Activated CD8-positive, alpha-beta T cell treated with anti-CD3 and anti-CD28 coated beads, Interleukin-2, amount 10 ng/mL, durations not matched to agents 7 days and 5 days (primary cell): ENCODE data around the gene ANKMY2. TPM values are rescaled to one million over a fixed set of nuclear protein-coding genes. Genes with fewer than 3 reads are reported as not detected.

Source experiments
- ATAC-seq: fragments of 150-1000 bp; cut with Tn5 transposase; one replicate; pipeline ENCODE4 v1.10.0; 2021; ENCODE audit warnings: moderate library complexity
- CTCF ChIA-PET: fragments of 350-600 bp; sonication (Branson Sonifier 250); formaldehyde crosslinking; loops from one replicate; lab custom pipeline; 2021; ENCODE audit warnings: antibody characterized with exemption; lab: Charles Lee
- POLR2A ChIA-PET: fragments of 350-600 bp; sonication (Branson Sonifier 250); formaldehyde crosslinking; loops from one replicate; lab custom pipeline; 2021; ENCODE audit warnings: antibody characterized with exemption; lab: Charles Lee
- DNase-seq: peaks from one replicate; pipeline ENCODE4 v3.0.0-alpha.2; 2020
- H3K27ac Mint-ChIP-seq: one replicate; pipeline ENCODE4 v1.8.0; 2021; ENCODE audit warnings: mild to moderate bottlenecking, mixed read lengths
- H3K27me3 Mint-ChIP-seq: one replicate; pipeline ENCODE4 v1.8.0; 2021; ENCODE audit warnings: low read depth, mixed read lengths
- H3K36me3 Mint-ChIP-seq: one replicate; pipeline ENCODE4 v1.8.0; 2021; ENCODE audit warnings: low read depth, mixed read lengths
- H3K4me1 Mint-ChIP-seq: one replicate; pipeline ENCODE4 v1.8.0; 2021; ENCODE audit warnings: low read depth, mixed read lengths
- H3K4me3 Mint-ChIP-seq: one replicate; pipeline ENCODE4 v1.8.0; 2021; ENCODE audit warnings: mild to moderate bottlenecking, mixed read lengths
- H3K9me3 Mint-ChIP-seq: one replicate; pipeline ENCODE4 v1.8.0; 2022; ENCODE audit warnings: mixed read lengths; ENCODE audit not compliant: insufficient read depth
- total RNA-seq, 2 experiments: library from RNA; stranded (reverse); gene quantifications; one replicate each; pipeline ENCODE4 v1.2.3, GENCODE V29; 2021

ANKMY2 gene
- total RNA-seq, 2 experiments from 2014 or later, result 14.3 to 14.5 TPM

DNA sequence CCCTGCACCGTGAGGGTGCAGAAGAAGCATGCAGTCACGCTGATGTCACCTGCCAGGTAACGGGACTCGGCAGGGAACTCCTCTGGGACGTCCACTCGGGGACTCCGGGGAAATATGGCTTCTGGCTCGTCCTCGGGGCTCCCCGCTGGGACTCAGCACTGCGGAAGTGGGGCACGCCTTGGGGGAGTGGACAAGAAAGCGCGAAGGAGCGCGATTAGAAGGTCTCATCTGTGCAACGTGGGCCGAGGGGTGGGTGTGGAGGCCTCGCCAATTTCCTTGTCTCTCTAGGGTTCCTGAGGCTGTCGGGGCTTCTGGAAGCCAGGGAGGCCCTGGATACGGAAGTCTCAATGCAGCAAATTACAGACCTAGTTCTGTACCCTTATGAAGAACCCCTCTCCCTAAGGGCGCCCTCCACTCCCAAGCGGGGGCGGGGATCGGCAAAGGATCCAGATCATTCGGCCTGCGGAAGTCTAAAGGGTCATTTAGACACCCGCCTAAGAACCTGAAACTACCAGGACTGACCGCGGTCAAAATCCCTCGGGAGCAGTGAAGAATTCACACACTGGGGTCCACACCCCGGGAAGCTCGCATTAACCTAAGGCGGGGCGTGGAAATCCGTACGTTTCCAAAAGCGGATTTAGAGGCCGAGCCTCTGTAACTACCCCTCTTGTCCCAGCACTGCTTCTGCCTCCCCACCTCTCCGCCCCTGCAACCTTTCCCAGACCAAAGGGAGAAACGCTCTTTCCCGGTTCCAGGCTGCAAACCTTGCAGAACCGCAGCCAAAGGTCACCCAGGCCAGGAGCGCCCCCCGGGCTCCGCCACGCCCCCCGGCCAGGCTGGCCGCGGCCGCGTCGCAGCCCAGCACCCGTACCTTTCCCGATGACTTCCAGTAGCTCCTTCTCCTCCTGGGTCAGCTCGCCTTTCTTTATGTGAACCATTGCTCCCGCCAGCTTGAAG, 640 bp downstream of the ANKMY2 start:
- POLR2A ChIA-PET, result interaction anchor here (0.6 to 3.0 kb wide), 9 partner anchors 13 to 224 kb away, joined by 3 to 19 read pairs (median 4); partner anchors contain the start of gene CRPPA
- ATAC-seq, result peak; percentile 40
- H3K27ac Mint-ChIP-seq, result peak overlapping the region; percentile 98
- H3K36me3 Mint-ChIP-seq, result peaks cover 41% of the 10 kb centered on the region
- no peaks in the 10 kb centered on the region for H3K9me3 Mint-ChIP-seq
- H3K4me3 Mint-ChIP-seq, result peak overlapping the region; percentile 98
- peak; percentile 73 for DNase-seq
- peaks cover 50% of the 10 kb centered on the region for H3K4me1 Mint-ChIP-seq
- H3K27me3 Mint-ChIP-seq, result no peaks in the 10 kb centered on the region
- CTCF ChIA-PET, result interaction anchor here (0.9 to 1.4 kb wide), 3 partner anchors 12 to 80 kb away, joined by 3 to 7 read pairs (median 3); no protein-coding TSS in a partner anchor

DNA sequence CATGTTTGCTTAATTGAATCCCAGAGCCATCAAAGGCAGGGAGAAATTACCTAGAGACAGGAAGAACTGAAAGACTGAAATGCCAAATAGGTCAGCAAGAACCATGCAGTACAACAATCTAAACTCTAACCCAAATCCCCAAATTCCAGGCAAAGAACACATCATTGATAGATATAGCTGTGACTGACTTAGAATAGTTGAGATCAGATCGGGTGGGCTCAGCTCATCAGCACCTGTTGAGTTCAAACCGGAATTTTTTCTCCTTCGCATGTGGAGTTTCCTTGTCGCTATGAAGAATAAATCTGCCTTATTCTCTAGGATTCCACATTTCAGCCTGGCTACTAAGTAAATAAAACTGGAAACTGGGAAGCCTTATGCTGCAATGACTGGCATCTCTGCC, 1.4 kb downstream of the ANKMY2 start:
- Mint-ChIP-seq H3K9me3 (no peaks in the 10 kb centered on the region), H3K27ac (peak overlapping the region; percentile 79), H3K27me3 (no peaks in the 10 kb centered on the region), H3K4me1 (peaks cover 44% of the 10 kb centered on the region), H3K36me3 (peaks cover 35% of the 10 kb centered on the region), H3K4me3 (peak overlapping the region; percentile 98)
- CTCF ChIA-PET, result interaction anchor here (1.0 kb wide), 1 partner anchor 11 kb away, joined by 3 read pairs; no protein-coding TSS in a partner anchor
- POLR2A ChIA-PET, result interaction anchor here (3.0 kb wide), 1 partner anchor 223 kb away, joined by 19 read pairs; the partner anchor contains the start of gene CRPPA
- no peak for ATAC-seq
- DNase-seq, result no peak

DNA sequence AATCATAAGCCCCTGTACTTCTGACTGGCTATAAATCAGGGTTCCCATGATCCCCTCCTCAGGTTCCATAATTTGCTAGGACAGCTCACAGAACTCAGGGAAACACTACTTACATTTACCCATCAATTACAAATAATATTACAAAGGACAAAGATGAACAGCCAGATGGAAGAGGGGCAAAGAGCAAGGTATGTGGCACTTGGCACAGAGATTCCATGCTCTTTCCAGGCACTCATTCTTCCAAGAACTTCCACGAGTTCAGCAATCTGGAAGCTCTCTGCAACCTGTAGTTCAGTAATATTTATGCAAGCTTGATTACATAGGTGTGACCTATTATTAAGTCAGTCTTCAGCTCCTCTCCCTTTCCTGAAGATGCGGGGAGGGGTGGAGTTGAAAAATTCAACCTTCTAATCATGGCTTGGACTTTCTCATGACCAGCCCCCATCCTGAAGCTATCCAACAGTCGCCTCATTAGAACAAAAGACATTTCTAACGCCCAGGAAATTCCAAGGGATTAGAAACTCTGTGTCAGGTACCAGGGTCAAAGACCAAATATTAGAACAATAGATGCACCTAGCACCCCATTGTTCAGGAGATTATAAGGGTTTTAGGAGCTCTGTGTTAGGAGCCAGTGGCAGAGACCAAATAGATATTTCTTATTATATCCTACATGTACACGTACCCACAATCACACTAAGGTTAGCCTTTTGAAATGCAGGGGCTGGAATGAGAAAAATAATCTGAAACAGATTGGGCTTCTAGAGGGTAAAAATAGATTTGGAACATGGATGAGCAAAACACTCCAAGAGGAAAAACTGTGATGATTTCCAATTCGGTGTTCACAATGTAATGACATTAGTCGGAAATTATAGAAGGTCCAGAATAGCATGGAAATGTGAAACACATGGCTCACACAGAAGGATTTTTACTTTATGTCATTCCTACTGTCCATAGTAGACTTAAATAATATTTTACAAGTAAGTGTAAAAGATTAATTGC, 7.0 kb downstream of the ANKMY2 start:
- Mint-ChIP-seq H3K27me3 (no peaks in the 10 kb centered on the region), H3K27ac (no peak overlapping the region), H3K36me3 (peaks cover 30% of the 10 kb centered on the region)

GRCh38 chr7:16637379-16637778, 8.2 kb downstream of the ANKMY2 start:
- no peak overlapping the region for H3K27ac Mint-ChIP-seq
- ATAC-seq (no peak), DNase-seq (no peak)
- H3K9me3 Mint-ChIP-seq, result no peaks in the 10 kb centered on the region
- H3K27me3 Mint-ChIP-seq, result no peaks in the 10 kb centered on the region
- peaks cover 23% of the 10 kb centered on the region for H3K36me3 Mint-ChIP-seq
- H3K4me1 Mint-ChIP-seq, result no peaks in the 10 kb centered on the region
- no peak overlapping the region for H3K4me3 Mint-ChIP-seq
- ChIA-PET POLR2A (no interaction called here), CTCF (no interaction called here)

More for the DNA sequence above, 7.0 kb downstream of the ANKMY2 start:
- POLR2A ChIA-PET, result no interaction called here
- DNase-seq (no peak), ATAC-seq (no peak)
- no peak overlapping the region for H3K4me3 Mint-ChIP-seq
- peaks cover 7% of the 10 kb centered on the region for H3K4me1 Mint-ChIP-seq
- CTCF ChIA-PET, result no interaction called here
- no peaks in the 10 kb centered on the region for H3K9me3 Mint-ChIP-seq

DNA sequence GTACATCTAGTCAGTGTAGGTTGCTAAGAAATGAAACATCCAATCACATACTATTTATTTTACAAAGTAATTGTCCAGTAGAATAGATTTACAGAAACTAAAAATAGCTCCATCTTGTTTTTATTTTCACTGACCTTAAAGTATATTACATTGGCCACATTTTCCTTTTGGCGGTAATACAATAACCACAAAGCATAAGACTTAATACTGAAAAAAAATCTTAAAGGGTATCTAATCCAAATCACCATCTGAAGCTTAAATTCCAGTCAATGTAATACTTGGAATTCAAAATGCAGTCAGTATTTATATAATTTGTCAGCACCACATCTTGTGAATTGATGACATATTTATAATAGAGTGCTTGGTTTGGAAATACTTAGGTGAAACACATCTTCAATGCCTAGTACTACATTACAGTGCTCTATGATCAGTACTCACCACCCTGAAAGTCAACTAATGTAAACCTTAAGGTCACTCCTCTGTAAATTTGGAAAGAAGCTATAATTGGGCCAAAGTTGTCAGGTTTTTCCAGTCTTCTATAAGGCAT, 8.9 kb downstream of the ANKMY2 start:
- ATAC-seq (no peak), DNase-seq (no peak)
- H3K4me3 Mint-ChIP-seq, result no peak overlapping the region
- H3K27me3 Mint-ChIP-seq, result no peaks in the 10 kb centered on the region
- H3K27ac Mint-ChIP-seq, result no peak overlapping the region
- peaks cover 25% of the 10 kb centered on the region for H3K36me3 Mint-ChIP-seq
- no peaks in the 10 kb centered on the region for H3K9me3 Mint-ChIP-seq
- H3K4me1 Mint-ChIP-seq, result no peaks in the 10 kb centered on the region
- ChIA-PET CTCF (interaction anchor here (1.0 kb wide), 1 partner anchor 34 kb away, joined by 3 read pairs; no protein-coding TSS in a partner anchor), POLR2A (no interaction called here)

DNA sequence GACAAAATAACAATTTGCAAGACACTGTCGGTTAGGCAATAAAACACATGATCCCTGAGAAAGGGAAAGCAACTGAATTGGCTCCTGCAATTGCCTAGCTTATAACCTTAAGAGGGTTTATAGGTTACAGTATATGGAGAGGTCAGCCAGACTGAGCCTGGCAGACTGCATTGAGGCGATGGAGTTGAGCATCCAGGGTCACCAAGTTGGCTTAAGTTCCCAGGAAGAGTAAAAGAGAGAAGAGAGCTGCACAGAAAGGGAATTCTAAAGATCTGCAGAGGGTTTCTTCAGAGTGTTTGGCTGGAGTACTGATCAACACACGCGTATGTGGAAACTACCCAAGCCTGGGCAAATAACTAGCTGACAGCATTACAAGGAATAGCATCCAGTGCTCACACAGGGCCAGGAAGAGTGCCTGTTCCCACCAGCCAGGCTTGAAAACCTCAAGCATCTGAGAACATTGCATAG, 11.2 kb downstream of the ANKMY2 start:
- CTCF ChIA-PET, result interaction anchor here (0.9 to 1.0 kb wide), 2 partner anchors 13 to 19 kb away, joined by 3 read pairs; no protein-coding TSS in a partner anchor

DNA sequence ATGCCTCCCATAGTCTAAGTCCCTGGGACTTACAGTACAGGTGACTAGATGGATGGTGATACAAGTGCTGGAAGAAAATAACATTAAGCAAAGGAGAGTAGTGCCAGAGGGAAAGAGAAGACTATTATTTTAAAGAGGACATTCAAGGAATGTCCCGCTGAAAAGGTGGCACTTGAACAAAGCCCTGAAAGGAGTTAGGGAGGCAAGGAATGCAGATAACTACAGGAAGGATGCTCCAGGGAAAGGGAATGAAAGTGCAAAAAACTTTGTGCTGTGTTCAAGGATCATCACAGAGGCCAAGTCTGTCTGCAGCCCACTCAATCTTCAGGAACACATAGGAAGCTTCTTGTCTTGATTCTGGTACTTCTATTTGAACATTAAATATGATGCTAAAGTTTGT, 14.9 kb downstream of the ANKMY2 start:
- DNase-seq (no peak), ATAC-seq (no peak)
- H3K4me3 Mint-ChIP-seq, result no peak overlapping the region
- H3K4me1 Mint-ChIP-seq, result no peaks in the 10 kb centered on the region
- H3K27me3 Mint-ChIP-seq, result no peaks in the 10 kb centered on the region
- POLR2A ChIA-PET, result no interaction called here
- no peaks in the 10 kb centered on the region for H3K9me3 Mint-ChIP-seq
- H3K36me3 Mint-ChIP-seq, result peaks cover 21% of the 10 kb centered on the region
- H3K27ac Mint-ChIP-seq, result no peak overlapping the region
- CTCF ChIA-PET, result no interaction called here

More for the DNA sequence above, 11.2 kb downstream of the ANKMY2 start:
- H3K4me1 Mint-ChIP-seq, result no peaks in the 10 kb centered on the region
- POLR2A ChIA-PET, result interaction anchor here (0.9 kb wide), 1 partner anchor 11 kb away, joined by 3 read pairs; no protein-coding TSS in a partner anchor
- DNase-seq, result no peak
- no peak overlapping the region for H3K4me3 Mint-ChIP-seq
- no peaks in the 10 kb centered on the region for H3K27me3 Mint-ChIP-seq
- no peak for ATAC-seq
- no peak overlapping the region for H3K27ac Mint-ChIP-seq
- H3K36me3 Mint-ChIP-seq, result peaks cover 22% of the 10 kb centered on the region
- H3K9me3 Mint-ChIP-seq, result no peaks in the 10 kb centered on the region

GRCh38 chr7:16627236-16627635, 18.3 kb downstream of the ANKMY2 start:
- H3K9me3 Mint-ChIP-seq, result no peaks in the 10 kb centered on the region
- H3K4me3 Mint-ChIP-seq, result no peak overlapping the region
- H3K27ac Mint-ChIP-seq, result no peak overlapping the region
- H3K27me3 Mint-ChIP-seq, result no peaks in the 10 kb centered on the region
- H3K4me1 Mint-ChIP-seq, result no peaks in the 10 kb centered on the region
- ATAC-seq (no peak), DNase-seq (no peak)
- peaks cover 20% of the 10 kb centered on the region for H3K36me3 Mint-ChIP-seq
- POLR2A ChIA-PET, result no interaction called here
- CTCF ChIA-PET, result interaction anchor here (1.6 kb wide), 1 partner anchor 13 kb away, joined by 3 read pairs; no protein-coding TSS in a partner anchor

DNA sequence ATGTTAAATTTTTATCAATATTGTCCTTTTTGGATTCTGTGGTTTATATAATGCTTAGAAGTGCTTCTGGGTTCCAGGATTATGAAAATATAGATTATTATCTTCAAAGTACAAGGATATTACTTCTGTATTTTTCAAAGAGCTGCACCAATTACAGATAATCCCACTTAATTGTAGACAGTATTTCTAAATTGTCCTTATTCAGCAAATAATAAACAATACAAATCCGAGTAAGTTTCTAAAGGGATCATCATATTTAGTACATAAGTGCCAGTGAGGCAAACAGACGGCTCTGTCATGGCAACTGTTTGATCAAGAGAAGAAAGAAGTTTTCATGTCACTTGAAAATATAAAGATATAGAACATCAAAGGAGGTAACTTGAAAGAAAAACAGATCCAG, 19.2 kb downstream of the ANKMY2 start:
- CTCF ChIA-PET, result no interaction called here
- no peak for DNase-seq
- H3K27me3 Mint-ChIP-seq, result no peaks in the 10 kb centered on the region

GRCh38 chr7:16619979-16620408, 25.6 kb downstream of the ANKMY2 start:
- DNase-seq (no peak), ATAC-seq (peak; percentile 36)
- no peaks in the 10 kb centered on the region for H3K27me3 Mint-ChIP-seq
- no peak overlapping the region for H3K4me3 Mint-ChIP-seq
- POLR2A ChIA-PET, result no interaction called here
- no peaks in the 10 kb centered on the region for H3K9me3 Mint-ChIP-seq
- H3K27ac Mint-ChIP-seq, result no peak overlapping the region
- peaks cover 6% of the 10 kb centered on the region for H3K4me1 Mint-ChIP-seq
- H3K36me3 Mint-ChIP-seq, result peaks cover 42% of the 10 kb centered on the region
- CTCF ChIA-PET, result interaction anchor here (1.0 to 1.3 kb wide), 2 partner anchors 9 to 55 kb away, joined by 3 to 5 read pairs; no protein-coding TSS in a partner anchor

More for the DNA sequence above, 19.2 kb downstream of the ANKMY2 start:
- Mint-ChIP-seq H3K4me3 (no peak overlapping the region), H3K27ac (no peak overlapping the region), H3K36me3 (peaks cover 20% of the 10 kb centered on the region), H3K4me1 (no peaks in the 10 kb centered on the region), H3K9me3 (no peaks in the 10 kb centered on the region)
- ATAC-seq, result no peak
- POLR2A ChIA-PET, result no interaction called here

DNA sequence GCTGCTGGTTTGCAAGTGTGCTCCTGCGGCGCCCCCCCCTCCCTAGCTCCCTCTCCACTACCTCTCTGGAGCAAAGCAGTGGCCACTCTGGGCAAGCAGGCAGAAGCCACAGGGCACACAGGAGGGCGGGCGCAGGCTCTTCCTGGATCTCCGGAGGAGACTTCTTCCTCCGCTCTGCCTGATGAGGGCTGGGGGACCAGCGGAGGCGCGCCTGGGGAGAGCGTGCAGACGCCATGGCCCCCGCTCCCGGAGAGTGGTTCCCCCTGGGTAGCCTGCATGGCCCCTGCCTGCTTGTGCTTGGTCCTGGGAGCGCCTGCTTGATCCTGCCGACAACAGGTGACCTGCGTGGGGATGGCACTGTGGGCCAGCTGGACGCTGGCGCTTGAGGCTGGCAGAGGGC, 29.0 kb downstream of the ANKMY2 start:
- Mint-ChIP-seq H3K9me3 (no peaks in the 10 kb centered on the region), H3K27ac (no peak overlapping the region), H3K27me3 (no peaks in the 10 kb centered on the region), H3K4me1 (peaks cover 6% of the 10 kb centered on the region), H3K4me3 (no peak overlapping the region), H3K36me3 (peaks cover 36% of the 10 kb centered on the region)
- ATAC-seq (no peak), DNase-seq (no peak)
- ChIA-PET CTCF (no interaction called here), POLR2A (no interaction called here)
